Lower leg skin (tissue), 4 donors: ENCODE data around the gene TRAPPC14. TPM values are rescaled to one million over a fixed set of nuclear protein-coding genes. Genes with fewer than 3 reads are reported as not detected.

Experiments used
- DNase-seq, 2 donors: peaks; one replicate each; pipeline ENCODE4 v3.0.0-alpha.2; 2019; ENCODE audit warnings: low spot score in 2 of 2
- H3K4me3 ChIP-seq: fragments of 200-600 bp; sonication (generic); 2 replicates; pipeline ENCODE4 v1.5.1; 2017; ENCODE audit warnings: mild to moderate bottlenecking, low read depth; ENCODE audit not compliant: poor library complexity, severe bottlenecking
- CTCF ChIP-seq, 3 donors: fragments of 450-650 bp; IDR thresholded peaks; one replicate each; pipeline ENCODE4 v1.5.1; 2016; ENCODE audit warnings: antibody characterized with exemption in 3 of 3, mild to moderate bottlenecking in 3 of 3, moderate library complexity in 2 of 3
- POLR2A ChIP-seq, 2 donors: fragments of 450-650 bp; IDR thresholded peaks; one replicate each; pipeline ENCODE4 v1.6.1; 2016 to 2017; ENCODE audit warnings: antibody characterized with exemption in 2 of 2, mild to moderate bottlenecking in 1 of 2, moderate library complexity in 1 of 2
- WGBS, 2 donors: methylation state at CpG; one replicate each; pipeline ENCODE4 v1.1.5; 2018; 5-methylcytosine and 5-hydroxymethylcytosine counted together
- intact Hi-C: fragments of 100-400 bp; cut with DNase I; formaldehyde crosslinking; loops from one replicate; pipeline ENCODE4 v1.15.0; 2023; ENCODE audit warnings: low total_unique reads
- total RNA-seq, 4 donors: library from RNA; depleted of rRNA; stranded (reverse); fragments of >200 nt; gene quantifications; one replicate each; pipeline ENCODE4 v1.1.0, GENCODE V29; 2016

The TRAPPC14 gene
- total RNA-seq, 4 donors from 2014 or later, result 20.8 to 46.5 (median 25.2) TPM

- H3K4me3 ChIP-seq, result no peak overlapping the region
- DNase-seq, result no peak
- TF ChIP-seq POLR2A (IDR thresholded peaks at IDR 0.05) (no peak), CTCF (IDR thresholded peaks at IDR 0.05) (no peak)
- 88 to 92% methylated on average over 7 of the region's 7 CpGs for WGBS, 2 donors
- intact Hi-C loops, result no loop called here
Measured at GRCh38 chr7:100111156-100111555, 47.4 kb downstream of the TRAPPC14 start.

- 81 to 88% methylated on average over 12 of the region's 12 CpGs for WGBS, 2 donors
- intact Hi-C loops, result no loop called here
- TF ChIP-seq CTCF (IDR thresholded peaks at IDR 0.05) (no peak), POLR2A (IDR thresholded peaks at IDR 0.05) (no peak)
- H3K4me3 ChIP-seq, result no peak overlapping the region
- DNase-seq, result no peak
Measured at GRCh38 chr7:100109521-100110163, 48.9 kb downstream of the TRAPPC14 start.

GRCh38 chr7:100107890-100108289 lies 50.6 kb downstream of the TRAPPC14 start:
- no peak overlapping the region for H3K4me3 ChIP-seq
- no peak for TF ChIP-seq POLR2A (IDR thresholded peaks at IDR 0.05)
- no peak for TF ChIP-seq CTCF (IDR thresholded peaks at IDR 0.05)
- no peak for DNase-seq
- intact Hi-C loops, result no loop called here
- 84 to 85% methylated on average over 11 of the region's 11 CpGs for WGBS, 2 donors

- intact Hi-C loops, result no loop called here
- DNase-seq, result no peak
- TF ChIP-seq CTCF (IDR thresholded peaks at IDR 0.05) (no peak), POLR2A (IDR thresholded peaks at IDR 0.05) (no peak)
- H3K4me3 ChIP-seq, result no peak overlapping the region
- 78 to 83% methylated on average over 25 of the region's 25 CpGs for WGBS, 2 donors
Measured at GRCh38 chr7:100107125-100107737, 51.3 kb downstream of the TRAPPC14 start.

- TF ChIP-seq CTCF (IDR thresholded peaks at IDR 0.05) (no peak), POLR2A (IDR thresholded peaks at IDR 0.05) (no peak)
- intact Hi-C loops, result no loop called here
Measured at GRCh38 chr7:100106633-100107032, 51.9 kb downstream of the TRAPPC14 start.

More at GRCh38 chr7:100106633-100107032, 51.9 kb downstream of the TRAPPC14 start:
- no peak for DNase-seq
- no peak overlapping the region for H3K4me3 ChIP-seq
- 74 to 78% methylated on average over 17 of the region's 17 CpGs for WGBS, 2 donors
